Measurements from ENCODE around the gene HOMER3. TPM values are rescaled to one million over a fixed set of nuclear protein-coding genes. Genes with fewer than 3 reads are reported as not detected.

HOMER3 gene
- total RNA-seq, 1 experiment from 2014 or later = 58.9 TPM

- CTCF ChIA-PET = no interaction called here
- in situ Hi-C loops (cut with HindIII; ENCODE audit: low pct_unique_long_range_greater_than_20kb, low sequenced_read_pairs) = no loop called here
- POLR2A ChIA-PET = no interaction called here
Observed at GRCh38 chr19:18924684-18925213, 16.3 kb downstream of the HOMER3 start.

DNA sequence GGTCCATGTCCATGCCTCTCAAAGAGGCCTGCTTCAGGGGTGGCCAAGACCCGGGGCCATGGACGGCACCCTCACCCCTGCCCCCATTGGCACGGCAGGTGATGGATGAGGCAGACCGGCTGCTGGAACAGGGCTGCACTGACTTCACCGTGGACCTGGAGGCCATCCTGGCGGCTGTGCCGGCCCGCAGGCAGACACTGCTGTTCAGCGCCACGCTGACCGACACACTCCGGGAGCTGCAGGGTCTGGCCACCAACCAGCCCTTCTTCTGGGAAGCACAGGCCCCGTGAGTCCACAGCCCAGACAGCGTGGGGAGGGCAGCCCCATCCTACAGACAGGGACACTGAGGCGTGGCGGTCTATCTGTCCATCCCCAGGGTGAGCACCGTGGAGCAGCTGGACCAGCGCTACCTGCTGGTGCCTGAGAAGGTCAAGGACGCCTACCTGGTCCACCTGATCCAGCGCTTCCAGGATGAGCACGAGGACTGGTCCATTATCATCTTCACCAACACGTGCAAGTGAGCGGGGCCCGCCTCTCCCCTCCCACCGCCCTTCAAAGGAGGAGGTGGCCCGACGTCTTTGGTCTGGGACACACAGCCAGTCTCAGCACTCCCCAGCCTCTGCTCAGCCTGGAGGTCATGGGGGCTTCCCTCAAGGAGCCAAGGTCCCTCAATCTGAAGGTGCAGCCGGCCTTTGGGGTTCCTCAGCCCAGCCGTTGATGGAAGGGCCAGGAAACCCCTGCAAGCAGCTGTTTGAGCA is 18.6 kb downstream of the HOMER3 start:
- intact Hi-C loops (cut with micrococcal nuclease; ENCODE audit: unreplicated experiment) (no loop called here), in situ Hi-C loops (cut with HindIII; ENCODE audit: low pct_unique_long_range_greater_than_20kb, low sequenced_read_pairs) (no loop called here)
- CTCF ChIA-PET = no interaction called here
- Histone ChIP-seq H3K27ac (ENCODE audit: low read length) (no peak overlapping the region), H3K4me1 (ENCODE audit: control insufficient read depth, insufficient read depth, low read length) (0 out of 2 replicates have a peak, but pooled peaks cover 2% of the 10 kb centered on the region), H3K36me3 (ENCODE audit: control insufficient read depth, insufficient read depth, low read length) (no peaks in the 10 kb centered on the region; the same call in 1 of the 2 replicates), H3K4me3 (ENCODE audit: low read depth in 2 of 2, low read length in 2 of 2) (no peak overlapping the region), H3K27me3 (ENCODE audit: control insufficient read depth, insufficient read depth, low read length) (no peaks in the 10 kb centered on the region), H3K9me3 (ENCODE audit: control insufficient read depth, insufficient read depth, low read depth, low read length) (no peaks in the 10 kb centered on the region)
- no peak for ATAC-seq
- TF ChIP-seq TCF7L2 (IDR thresholded peaks at IDR 0.05; ENCODE audit: low read depth, low read length) (no peak), POLR2AphosphoS5 (IDR thresholded peaks at IDR 0.05; ENCODE audit: low read depth, low read length) (no peak), REST (IDR thresholded peaks at IDR 0.05; ENCODE audit: insufficient read depth in 1 of 2, low read depth in 2 of 2, low read length in 1 of 2) (no peak), SIN3A (IDR thresholded peaks at IDR 0.05; ENCODE audit: borderline replicate concordance, insufficient read depth, low read depth, low read length) (no peak)
- TF ChIP-seq, protein P1, sequence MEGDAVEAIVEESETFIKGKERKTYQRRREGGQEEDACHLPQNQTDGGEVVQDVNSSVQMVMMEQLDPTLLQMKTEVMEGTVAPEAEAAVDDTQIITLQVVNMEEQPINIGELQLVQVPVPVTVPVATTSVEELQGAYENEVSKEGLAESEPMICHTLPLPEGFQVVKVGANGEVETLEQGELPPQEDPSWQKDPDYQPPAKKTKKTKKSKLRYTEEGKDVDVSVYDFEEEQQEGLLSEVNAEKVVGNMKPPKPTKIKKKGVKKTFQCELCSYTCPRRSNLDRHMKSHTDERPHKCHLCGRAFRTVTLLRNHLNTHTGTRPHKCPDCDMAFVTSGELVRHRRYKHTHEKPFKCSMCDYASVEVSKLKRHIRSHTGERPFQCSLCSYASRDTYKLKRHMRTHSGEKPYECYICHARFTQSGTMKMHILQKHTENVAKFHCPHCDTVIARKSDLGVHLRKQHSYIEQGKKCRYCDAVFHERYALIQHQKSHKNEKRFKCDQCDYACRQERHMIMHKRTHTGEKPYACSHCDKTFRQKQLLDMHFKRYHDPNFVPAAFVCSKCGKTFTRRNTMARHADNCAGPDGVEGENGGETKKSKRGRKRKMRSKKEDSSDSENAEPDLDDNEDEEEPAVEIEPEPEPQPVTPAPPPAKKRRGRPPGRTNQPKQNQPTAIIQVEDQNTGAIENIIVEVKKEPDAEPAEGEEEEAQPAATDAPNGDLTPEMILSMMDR (IDR thresholded peaks at IDR 0.05) = no peak
- POLR2A ChIA-PET = interaction anchor here (0.5 kb wide), 1 partner anchor 44 kb away, joined by 7 read pairs; no protein-coding TSS in a partner anchor
- no peak for DNase-seq (ENCODE audit: low read depth, low spot score)
- BruUV-seq (replicated peaks) = no TSS peak

More at GRCh38 chr19:18924684-18925213, 16.3 kb downstream of the HOMER3 start:
- Histone ChIP-seq H3K27me3 (ENCODE audit: control insufficient read depth, insufficient read depth, low read length) (no peaks in the 10 kb centered on the region), H3K27ac (ENCODE audit: low read length) (no peak overlapping the region), H3K9me3 (ENCODE audit: control insufficient read depth, insufficient read depth, low read depth, low read length) (no peaks in the 10 kb centered on the region), H3K4me3 (ENCODE audit: low read depth in 2 of 2, low read length in 2 of 2) (no peak overlapping the region), H3K36me3 (ENCODE audit: control insufficient read depth, insufficient read depth, low read length) (no peaks in the 10 kb centered on the region), H3K4me1 (ENCODE audit: control insufficient read depth, insufficient read depth, low read length) (0 out of 2 replicates have a peak, but pooled peaks cover 2% of the 10 kb centered on the region)
- intact Hi-C loops (cut with micrococcal nuclease; ENCODE audit: unreplicated experiment) = no loop called here
- no TSS peak for BruUV-seq (replicated peaks)
- no peak for TF ChIP-seq SIN3A (IDR thresholded peaks at IDR 0.05; ENCODE audit: borderline replicate concordance, insufficient read depth, low read depth, low read length)
- TF ChIP-seq REST (IDR thresholded peaks at IDR 0.05; ENCODE audit: insufficient read depth in 1 of 2, low read depth in 2 of 2, low read length in 1 of 2) = no peak
- TF ChIP-seq TCF7L2 (IDR thresholded peaks at IDR 0.05; ENCODE audit: low read depth, low read length) = no peak
- TF ChIP-seq, protein P1 (IDR thresholded peaks at IDR 0.05) = no peak
- no peak for TF ChIP-seq POLR2AphosphoS5 (IDR thresholded peaks at IDR 0.05; ENCODE audit: low read depth, low read length)
- no peak for ATAC-seq
- no peak for DNase-seq (ENCODE audit: low read depth, low spot score)

Measured in Panc1 (cell line).